GM21528 (cell line): ENCODE measurements around the gene EPHA8.

Experiments used
- ATAC-seq: cut with Tn5 transposase; IDR thresholded peaks from one replicate; pipeline ENCODE4 v1.9.1; 2021; ENCODE audit warnings: mild to moderate bottlenecking, moderate library complexity; ENCODE audit not compliant: unreplicated experiment, low FRiP score

The EPHA8 gene

DNA sequence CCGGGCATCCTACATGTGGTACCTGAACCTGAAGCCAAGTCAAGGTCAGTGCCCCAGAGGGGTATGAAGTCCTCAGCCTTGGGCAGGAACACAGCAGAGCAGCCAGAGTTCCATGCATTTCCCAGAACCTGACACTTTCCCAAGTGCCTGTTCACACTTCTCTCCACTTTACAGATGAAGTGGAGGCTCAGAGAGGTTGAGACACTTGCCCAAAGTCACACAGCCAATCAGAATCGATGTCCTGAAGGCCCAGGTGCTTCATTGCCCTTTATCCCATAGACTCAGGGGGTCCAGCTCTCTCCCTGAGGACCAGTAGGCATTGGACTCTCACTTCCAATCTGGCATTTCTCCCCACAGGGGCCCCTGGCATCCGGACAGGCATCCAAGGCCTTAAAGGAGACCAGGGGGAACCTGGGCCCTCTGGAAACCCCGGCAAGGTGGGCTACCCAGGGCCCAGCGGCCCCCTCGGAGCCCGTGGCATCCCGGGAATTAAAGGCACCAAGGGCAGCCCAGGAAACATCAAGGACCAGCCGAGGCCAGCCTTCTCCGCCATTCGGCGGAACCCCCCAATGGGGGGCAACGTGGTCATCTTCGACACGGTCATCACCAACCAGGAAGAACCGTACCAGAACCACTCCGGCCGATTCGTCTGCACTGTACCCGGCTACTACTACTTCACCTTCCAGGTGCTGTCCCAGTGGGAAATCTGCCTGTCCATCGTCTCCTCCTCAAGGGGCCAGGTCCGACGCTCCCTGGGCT is 75.4 kb downstream of the EPHA8 start:
- ATAC-seq: no peak

DNA sequence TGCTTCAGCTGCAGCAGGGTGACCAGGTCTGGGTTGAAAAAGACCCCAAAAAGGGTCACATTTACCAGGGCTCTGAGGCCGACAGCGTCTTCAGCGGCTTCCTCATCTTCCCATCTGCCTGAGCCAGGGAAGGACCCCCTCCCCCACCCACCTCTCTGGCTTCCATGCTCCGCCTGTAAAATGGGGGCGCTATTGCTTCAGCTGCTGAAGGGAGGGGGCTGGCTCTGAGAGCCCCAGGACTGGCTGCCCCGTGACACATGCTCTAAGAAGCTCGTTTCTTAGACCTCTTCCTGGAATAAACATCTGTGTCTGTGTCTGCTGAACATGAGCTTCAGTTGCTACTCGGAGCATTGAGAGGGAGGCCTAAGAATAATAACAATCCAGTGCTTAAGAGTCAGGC is 76.0 kb downstream of the EPHA8 start:
- no peak for ATAC-seq

DNA sequence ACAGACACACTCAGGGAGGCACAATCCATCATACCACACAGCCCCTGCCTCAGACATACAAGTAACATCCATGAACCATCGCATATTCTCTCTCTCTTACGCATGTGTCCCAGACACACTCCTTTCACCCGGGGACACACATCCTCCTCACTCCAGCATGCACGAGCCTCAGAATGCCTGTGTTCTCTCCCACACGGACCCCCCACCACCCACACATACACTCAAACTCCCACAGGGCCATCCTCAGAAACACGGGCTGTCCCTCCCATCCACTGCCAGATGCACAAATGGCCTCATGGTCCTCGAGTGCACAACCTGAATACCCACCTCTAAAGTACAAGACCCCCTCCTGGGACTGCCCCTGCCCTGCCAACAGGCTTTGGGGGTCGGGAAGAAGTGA is 78.0 kb downstream of the EPHA8 start:
- ATAC-seq: no peak

DNA sequence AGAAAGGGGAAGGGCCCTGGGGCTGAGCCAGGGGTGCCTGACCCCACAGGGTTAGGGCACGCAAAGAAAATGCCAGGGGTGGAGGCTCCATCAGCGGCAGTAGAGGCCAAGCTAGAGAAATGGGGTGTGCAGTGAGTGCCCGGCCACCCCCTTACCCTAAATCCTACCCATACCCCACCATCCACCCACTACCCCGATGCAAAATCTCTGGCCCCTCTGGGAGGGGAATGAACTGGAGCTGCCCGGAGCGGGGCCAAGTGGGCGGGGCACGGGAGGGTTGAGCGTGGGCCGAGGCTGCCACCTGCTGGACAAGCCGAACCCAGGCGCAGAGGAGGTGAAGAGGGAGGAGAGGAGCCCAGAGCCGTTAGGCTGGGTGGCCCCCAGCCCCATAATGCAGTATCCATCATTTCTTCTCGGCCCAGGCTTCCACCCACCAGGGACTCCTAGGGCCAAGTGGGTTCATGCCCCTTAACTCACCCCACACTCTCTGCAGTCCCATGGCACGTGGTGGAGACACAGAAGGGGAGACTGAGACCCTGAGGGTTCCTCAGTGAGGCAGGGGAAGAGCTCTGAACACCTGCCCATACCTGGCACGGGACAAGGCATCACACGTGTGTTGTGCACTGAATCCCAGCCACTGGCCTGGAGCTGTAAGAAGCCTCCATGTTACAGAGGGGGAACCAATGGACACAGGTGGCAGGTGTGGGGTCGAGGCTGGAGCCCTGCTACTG is 78.8 kb downstream of the EPHA8 start:
- no peak for ATAC-seq

DNA sequence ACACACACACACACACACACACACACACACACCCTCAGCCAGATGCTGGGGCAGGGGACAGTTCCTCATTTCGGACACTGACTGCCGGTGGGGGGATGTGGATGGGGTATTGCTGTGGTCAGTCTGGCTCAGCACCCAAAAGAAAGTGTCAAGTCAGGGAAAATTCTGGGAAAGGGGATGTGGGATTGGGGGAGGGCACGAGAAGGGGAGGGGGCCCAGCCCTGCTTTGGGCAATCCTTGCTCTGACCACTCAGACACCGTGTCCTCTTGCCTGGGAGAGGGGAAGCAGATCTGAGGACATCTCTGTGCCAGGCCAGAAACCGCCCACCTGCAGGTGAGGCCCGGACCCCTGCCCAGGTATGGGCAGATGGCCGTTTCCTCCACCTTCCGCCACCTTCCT is 80.1 kb downstream of the EPHA8 start, which contains the start of gene C1QC:
TSS of gene C1QC (plus strand) at position 253 of the 400 bp plus-strand sequence. CDS start 391 bp downstream, outside the sequence.
- no peak for ATAC-seq

DNA sequence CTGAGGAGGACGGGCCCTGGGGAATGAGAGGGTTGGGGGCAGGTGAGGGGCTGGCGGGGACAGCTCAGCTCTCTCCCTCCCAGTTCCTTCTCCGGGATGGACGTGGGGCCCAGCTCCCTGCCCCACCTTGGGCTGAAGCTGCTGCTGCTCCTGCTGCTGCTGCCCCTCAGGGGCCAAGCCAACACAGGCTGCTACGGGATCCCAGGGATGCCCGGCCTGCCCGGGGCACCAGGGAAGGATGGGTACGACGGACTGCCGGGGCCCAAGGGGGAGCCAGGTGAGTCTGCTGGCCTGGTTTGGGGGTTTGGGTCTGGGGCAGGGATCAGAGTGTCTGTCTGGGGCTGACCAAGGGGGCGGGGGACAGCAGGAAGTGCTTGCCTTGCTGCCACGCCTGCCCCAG is 80.6 kb downstream of the EPHA8 start:
- ATAC-seq: no peak

DNA sequence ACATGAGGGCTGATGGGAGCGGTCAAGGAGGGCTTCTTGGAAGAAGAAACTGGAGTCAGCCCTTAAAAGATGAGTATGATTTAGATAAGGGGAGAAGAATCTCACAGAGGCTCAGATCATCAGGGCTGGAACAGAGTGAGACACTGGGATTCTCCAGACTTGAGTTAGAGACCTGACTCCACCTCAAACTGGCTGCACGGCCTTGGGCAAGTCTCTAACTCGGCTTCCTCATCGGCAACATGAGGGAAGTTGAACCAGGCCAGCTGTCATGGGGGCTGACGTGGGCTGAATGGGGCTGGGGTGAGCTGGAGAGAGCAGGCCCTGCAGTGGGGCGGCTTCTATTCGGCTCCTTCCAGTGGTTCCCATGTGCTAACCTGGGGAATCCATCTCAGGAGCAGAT is 82.6 kb downstream of the EPHA8 start:
- ATAC-seq: no peak

DNA sequence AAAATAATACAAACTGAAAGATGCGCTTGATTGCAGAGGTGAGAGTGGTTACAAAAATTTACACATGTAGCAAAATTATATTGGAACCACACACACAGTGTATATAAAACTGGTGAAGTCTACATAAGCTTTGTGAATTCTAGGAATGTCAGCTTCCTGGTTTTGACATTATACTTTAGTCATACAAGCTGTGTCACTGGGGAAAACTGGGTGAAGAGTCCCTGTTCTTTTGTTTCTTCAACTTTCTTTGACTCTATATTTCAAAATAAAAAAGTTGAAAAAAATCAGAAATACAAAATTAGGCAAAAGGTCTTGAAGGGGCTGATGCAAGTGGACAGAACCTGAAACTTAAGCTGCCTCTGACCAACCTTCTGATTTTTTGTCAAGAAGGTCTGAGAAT is 83.1 kb downstream of the EPHA8 start:
- ATAC-seq: no peak

DNA sequence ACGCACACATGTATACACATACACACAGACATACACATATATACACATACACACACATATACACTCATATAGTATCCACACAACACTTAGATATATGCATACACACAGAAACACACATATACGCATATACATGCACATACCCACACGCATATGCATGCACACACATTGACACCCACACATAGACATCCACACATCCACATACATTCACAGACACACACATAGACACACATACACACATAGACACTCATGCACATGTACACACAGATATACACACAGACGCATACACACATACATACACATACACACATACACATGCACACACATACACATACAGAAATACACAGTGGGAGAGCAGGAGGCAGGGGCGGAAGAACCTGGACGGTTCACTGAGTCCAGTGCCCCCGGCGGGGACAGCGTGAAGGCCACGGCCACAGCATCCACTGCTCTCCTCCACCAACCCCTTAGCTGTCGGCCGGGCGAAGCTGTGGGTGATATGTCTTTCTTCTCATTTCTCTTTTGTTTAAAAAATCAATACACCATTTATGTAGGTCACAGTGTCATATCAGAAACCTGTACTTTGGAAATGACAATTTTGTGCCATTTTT is 86.9 kb downstream of the EPHA8 start:
- no peak for ATAC-seq

DNA sequence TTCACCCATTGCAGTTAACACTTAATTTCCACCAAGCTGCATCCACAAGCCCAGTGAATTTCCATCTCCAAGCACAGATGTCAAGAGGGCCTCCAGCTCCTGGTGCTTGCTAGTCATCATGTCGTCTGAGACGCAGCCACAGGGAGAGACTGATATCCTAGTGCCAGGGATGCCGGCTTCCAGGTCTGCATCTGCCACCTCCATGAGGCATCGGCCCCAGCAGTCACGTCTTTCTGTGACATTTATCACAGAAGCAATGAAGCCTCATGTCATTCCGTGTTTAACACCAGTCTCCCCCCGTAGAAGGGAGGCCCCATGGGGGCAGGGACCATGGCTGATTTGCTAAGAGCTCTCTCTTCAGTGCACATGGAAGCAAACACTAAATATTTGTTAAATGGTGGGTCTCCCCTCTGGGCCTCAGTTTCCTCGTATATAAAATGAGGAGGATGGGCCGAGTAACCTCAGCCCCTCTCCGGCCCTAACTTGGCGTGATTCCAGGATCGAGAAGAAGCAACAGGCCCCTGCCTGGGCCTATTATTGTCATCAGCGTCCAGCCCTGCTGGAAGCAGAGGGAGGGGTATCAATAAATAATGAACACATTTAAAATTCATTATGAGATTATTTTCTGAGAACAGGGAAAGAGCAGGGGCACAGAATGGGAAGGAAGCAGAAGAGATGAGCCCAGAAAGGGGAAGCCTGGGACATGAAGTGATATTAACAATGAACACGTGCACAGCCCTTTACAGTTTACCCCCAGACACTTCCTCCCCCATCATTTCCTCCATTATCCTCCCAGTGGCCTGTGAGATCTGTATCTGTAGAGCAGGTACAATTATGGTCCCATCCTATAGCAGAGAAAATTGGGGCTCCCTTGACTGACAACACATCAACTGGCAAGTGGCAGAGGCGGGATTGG is 88.9 kb downstream of the EPHA8 start:
- no peak for ATAC-seq

DNA sequence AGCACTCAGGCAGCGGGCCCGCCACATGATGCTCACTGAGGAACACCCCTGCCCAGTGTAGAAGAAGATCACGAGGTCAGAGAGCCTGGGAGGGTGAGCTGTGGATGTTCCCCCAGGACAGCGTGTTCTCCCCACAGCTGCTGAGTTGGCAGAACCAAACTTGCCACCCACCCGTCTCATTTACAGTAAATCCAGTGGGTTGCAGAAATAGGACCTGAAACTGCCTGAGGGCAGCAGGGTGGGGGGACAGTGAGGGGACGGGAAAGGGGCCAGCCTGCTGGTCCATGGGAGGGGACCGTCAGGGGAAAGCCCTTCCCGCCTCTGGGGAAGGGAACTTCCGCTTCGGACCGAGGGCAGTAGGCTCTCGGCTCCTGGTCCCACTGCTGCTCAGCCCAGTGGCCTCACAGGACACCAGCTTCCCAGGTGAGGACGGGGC is 89.6 kb downstream of the EPHA8 start, which contains the start of gene C1QB:
TSS of gene C1QB (plus strand) at position 356 of the 436 bp plus-strand sequence. CDS start 6,227 bp downstream, outside the sequence.
- no peak for ATAC-seq
